GM18867 (cell line): ENCODE measurements around the gene DGKI.

Source experiments
- ATAC-seq: cut with Tn5 transposase; IDR thresholded peaks from one replicate; pipeline ENCODE4 v1.9.1; 2021; ENCODE audit warnings: mild to moderate bottlenecking, moderate library complexity; ENCODE audit not compliant: unreplicated experiment

The DGKI gene

DNA sequence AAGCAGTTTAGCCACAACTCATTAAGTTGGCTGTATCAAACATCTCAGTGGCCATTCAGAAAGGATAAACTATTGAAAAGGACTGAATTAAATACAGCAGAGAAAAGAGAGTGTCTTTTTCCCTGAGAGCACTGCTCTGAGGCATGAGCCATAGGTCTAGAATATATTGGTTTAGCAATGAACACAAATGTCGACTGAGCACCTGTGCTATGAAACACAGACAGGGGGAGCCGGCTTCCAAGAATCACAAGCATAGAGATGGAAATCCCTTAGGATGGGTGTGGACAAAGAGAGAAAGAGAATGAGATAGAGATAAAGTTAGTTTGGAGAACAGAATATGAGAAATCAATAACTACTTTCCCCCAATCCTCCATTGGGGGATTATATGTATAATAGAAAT lies 54.8 kb downstream of the DGKI start:
- ATAC-seq = no peak

DNA sequence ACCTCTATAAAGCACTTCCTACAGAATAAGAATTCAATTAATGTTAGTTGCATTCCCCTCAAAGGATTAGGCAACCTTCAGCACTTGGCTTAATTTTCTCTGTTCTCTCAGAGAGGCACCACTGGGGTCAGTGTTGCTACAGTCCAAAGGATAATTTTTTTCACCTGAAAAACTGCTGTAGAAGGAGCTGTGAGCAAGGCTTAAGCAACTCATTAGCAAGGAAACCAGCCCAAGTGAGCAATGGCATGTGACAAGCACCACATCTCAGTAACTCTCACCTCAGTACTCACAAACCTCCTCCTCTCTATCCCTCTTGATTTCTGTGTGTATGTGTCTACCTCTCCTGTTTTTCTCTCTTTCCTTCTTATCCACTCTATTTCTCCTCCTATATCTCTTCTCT lies 55.9 kb downstream of the DGKI start:
- ATAC-seq = no peak

- ATAC-seq = no peak
Observed at GRCh38 chr7:137789215-137789882, 57.4 kb downstream of the DGKI start.

DNA sequence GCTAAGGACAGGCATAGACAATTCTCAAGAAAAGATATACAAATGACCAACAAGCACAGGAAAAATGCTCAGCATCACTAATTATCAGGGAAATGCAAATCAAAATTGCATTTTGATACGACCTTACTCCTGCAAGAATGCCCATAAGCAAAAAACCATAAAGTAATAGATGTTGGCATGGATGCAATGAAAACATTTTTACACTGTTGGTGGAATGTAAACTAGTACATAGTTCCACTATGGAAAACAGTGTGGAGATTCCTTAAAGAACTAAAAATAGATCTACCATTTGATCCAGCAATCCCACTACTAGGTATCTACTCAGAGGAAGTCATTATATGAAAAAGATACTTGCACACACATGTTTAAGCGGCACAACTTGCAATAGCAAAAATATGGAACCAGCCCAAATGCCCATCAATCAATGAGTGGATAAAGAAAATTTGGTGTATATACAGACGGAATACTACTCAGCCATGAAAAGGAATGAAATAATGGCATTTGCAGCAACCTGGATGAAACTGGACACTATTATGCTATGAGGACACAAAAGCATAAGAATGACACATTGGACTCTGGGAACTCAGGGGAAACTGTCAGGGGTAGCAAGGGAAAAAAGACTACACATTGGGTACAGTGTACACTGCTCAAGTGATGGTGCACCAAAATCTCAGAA lies 59.3 kb downstream of the DGKI start:
- no peak for ATAC-seq

- ATAC-seq = no peak
Observed at GRCh38 chr7:137778511-137778910, 68.3 kb downstream of the DGKI start.

- ATAC-seq = peak; percentile 80
Observed at GRCh38 chr7:137774793-137775201, 72.0 kb downstream of the DGKI start.

DNA sequence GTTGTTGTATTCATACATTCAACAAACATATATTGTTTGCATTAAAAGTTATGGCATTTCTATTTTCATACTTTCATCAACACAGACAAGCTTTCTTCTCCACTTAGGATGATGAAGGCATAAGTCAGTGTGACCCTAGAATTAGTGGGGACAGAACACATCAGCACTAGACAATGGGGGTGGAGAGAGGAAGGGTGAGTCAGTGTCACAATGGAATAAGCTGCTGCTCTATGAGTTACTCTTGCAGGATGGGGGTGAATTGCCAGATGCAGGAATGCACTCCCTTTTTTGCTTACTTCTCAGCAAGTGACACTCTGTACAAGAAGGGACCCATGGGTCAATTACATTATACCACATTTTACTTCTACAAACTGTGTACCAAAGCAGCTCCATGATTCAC lies 74.0 kb downstream of the DGKI start:
- ATAC-seq = no peak

DNA sequence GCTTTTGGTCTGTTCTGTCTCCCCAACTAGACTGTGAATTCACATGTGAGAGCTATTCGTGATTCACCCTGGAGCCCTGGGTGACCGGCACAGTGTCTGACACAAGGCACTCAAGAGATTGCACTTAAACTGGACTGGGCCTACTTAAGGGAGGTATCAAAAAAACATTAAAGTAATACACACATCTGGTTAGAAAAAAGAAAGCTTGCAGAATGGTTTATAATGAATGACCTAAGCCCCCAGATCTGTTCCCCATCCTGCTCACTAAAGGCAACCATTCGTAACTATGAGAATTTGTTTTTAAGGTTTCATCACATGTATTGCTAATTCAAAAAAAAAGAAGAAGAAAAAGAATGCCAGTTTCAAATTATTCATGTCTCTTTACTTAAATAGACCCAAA lies 74.5 kb downstream of the DGKI start:
- no peak for ATAC-seq

GRCh38 chr7:137771679-137772078 lies 75.1 kb downstream of the DGKI start:
- ATAC-seq = no peak

DNA sequence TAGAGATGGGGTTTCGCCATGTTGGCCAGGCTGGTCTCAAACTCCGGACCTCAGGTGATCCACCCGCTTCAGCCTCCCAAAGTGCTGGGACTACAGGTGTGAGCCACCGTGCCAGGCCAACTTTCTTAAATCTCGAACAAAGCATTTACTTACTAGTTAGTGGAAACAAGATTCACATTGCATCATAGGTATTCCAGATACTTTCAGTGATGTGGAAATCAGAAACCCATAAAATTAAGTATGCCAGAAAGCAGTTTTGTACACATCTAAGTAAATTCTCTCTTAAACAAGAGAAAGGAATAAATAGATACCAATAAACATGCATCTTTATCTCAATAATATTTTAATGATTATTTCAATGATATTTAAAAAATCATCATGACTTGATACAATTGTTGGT lies 75.5 kb downstream of the DGKI start:
- ATAC-seq = no peak

- ATAC-seq = no peak
Observed at GRCh38 chr7:137768366-137768765, 78.4 kb downstream of the DGKI start.

DNA sequence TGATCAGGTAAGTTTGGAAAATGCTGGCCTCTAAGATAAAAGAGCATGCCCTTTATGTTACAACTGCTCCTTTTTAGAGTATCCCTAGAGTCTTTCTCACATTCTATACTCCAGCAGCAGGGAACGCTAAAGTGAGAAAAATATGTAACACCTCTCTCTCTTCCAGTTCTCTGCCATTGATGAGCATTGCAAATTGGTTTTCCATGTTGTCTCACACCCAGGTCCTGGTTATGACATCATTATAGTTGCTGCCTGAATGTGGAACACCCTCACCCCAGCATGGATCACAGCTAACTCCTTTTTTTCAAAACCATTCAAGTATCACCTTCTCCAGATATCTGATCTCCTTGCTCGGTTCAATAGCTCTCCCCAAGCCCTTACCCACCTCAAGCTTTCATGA lies 84.4 kb downstream of the DGKI start:
- ATAC-seq = no peak

DNA sequence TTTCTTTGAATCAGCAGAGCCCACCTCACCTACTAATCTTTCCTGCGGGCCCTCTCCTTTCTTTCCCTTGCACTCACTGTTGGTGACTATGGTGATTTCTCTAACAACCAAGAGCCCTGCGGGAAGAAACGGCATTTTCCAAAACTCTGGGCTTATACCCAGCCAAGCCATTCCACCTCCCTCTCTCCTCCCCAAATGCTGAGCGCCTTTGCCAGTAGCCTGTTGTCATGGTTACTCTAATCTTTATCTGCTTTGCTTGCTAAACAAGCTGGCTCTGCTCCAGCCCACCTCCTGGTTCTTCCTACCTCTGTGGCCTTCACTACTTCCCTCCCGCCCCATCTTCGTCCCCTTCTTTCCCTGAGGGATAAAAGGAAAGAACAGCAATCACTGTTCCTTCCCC lies 86.7 kb downstream of the DGKI start:
- no peak for ATAC-seq

DNA sequence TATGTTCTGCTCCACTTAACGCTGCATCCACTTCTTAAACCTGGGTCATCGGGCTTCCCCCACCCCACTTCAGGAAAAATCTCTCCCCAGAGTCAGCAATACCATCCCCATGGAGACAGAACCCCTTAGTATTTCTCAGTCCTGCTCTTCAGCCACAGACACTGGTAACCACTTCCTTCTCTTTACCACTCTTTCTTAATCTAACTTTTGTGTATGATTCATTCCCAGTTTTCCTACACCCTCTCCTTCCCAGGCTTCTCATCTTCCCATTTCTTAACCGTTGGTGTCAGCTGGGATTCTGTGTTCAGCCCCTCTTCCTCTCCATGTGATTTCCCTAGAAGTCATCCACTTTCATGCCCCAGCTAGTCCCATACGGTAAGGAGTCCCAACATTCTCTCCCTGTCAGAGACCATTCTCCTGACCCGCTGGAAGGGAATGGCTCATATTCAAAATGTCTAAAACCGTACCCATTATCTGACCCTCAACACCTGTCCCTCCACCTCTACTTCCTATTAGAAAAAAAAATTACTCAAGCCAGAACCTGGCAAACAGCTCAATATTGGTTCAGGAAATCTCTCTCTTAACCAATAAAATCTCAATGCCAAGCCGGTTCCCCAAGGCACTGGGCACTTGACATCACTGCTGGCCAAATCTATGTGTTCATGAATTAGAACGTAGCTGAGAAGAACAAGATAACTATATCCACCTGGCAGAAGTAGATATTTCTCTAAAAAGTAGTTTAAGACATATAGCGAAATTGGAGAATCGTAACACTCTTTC lies 89.4 kb downstream of the DGKI start:
- no peak for ATAC-seq

DNA sequence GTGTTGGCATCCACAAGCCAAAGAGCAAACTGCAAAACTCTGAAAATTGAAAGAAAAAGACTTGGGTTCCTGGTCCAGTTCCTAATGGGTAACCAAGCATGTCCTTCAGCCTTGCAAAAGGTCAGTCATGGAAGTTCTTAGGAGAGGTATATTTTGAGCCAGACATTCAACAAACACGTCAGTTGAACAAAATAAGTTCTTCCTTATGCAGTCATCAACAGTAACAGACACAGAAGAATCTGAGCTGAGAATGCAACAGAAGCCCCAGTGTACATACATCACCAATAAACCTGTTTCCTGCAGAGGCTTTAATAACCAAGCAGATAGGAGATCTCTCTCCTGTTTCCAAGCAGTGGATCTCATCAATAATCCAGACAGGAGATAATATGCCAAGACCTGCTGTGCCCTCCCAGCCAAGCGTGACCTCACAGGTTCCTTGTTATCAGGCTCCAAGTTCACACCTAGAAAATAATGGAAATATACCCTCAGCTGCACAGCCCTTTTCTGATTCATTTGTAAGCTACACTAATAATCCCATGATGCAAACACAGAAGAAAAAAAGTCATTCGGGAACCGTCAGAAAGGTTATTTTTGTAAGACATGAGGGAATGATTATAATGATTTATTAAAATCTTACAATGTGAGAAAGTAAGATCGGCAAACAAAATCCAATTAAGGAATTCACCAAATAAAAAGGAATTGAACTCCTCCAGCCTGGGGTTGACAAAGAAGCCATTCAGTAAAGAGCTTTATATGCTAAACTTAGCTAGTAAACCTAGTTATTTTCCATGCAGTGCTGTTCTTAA lies 90.7 kb downstream of the DGKI start:
- ATAC-seq = no peak

GRCh38 chr7:137755427-137755826 lies 91.3 kb downstream of the DGKI start:
- ATAC-seq = no peak

- ATAC-seq = peak; percentile 56
Observed at GRCh38 chr7:137753948-137754851, 92.6 kb downstream of the DGKI start.

GRCh38 chr7:137753575-137753947 lies 93.2 kb downstream of the DGKI start:
- ATAC-seq = no peak

GRCh38 chr7:137753067-137753466 lies 93.7 kb downstream of the DGKI start:
- ATAC-seq = no peak

- no peak for ATAC-seq
Observed at GRCh38 chr7:137751361-137752009, 95.3 kb downstream of the DGKI start.
